HepG2 (cell line): Measurements from ENCODE around the gene TMEM131. TPM values are rescaled to one million over a fixed set of nuclear protein-coding genes. Genes with fewer than 3 reads are reported as not detected.

Source experiments
- ATAC-seq: fragments of 200-7000 bp; cut with Tn5 transposase; 3 replicates; pipeline ENCODE4 v1.9.1; 2020; ENCODE audit warnings: mild to moderate bottlenecking, moderate library complexity
- BruUV-seq: library from RNA; stranded (reverse); fragments of 400-500 nt; replicated peaks from 2 replicates; lab custom pipeline; 2021; lab: Mats Ljungman, UMichigan
- CTCF ChIA-PET: fragments of 300-600 bp; formaldehyde crosslinking; extraction: SDS; loops from one replicate; lab custom pipeline; 2021; ENCODE audit warnings: low total read pairs, inconsistent platforms, low intra/inter-chr PET ratio; lab: Yijun Ruan, JAX
- POLR2A ChIA-PET: fragments of 350-600 bp; sonication (Branson Sonifier 250); formaldehyde crosslinking; loops from one replicate; lab custom pipeline; 2020; ENCODE audit warnings: antibody characterized with exemption, inconsistent platforms; lab: Yijun Ruan, JAX
- DNase-seq: peaks from one replicate; pipeline ENCODE4 v3.0.0-alpha.2; 2015; ENCODE audit warnings: low spot score
- FAIRE-seq: peaks from 3 replicates; lab custom pipeline; 2011; peaks lifted over from hg19 to GRCh38; lab: Jason Lieb, UNC
- H2AFZ ChIP-seq: one replicate; pipeline ENCODE4 v1.6.1; 2011; ENCODE audit warnings: low read length, inconsistent platforms
- H3K27ac ChIP-seq: fragments of 300-600 bp; 3 replicates; pipeline ENCODE4 v1.8.0; 2011; ENCODE audit warnings: mixed run types, mild to moderate bottlenecking, mixed read lengths, low read length, inconsistent platforms; ENCODE audit not compliant: insufficient read depth; ENCODE audit errors: extremely low read length
- H3K27me3 ChIP-seq, 2 experiments: fragments of 200-600 bp in 1 of 2; 2 replicates in 1 of 2; 3 replicates in 1 of 2; pipeline versions ENCODE4 v1.6.0 to v1.8.0; 2011; ENCODE audit warnings: low read length in 2 of 2, mild to moderate bottlenecking in 2 of 2, moderate library complexity in 2 of 2, inconsistent platforms in 1 of 2; ENCODE audit not compliant: insufficient read depth in 2 of 2, control insufficient read depth in 1 of 2
- H3K36me3 ChIP-seq, 2 experiments: fragments of 200-600 bp in 1 of 2; replicated peaks in 1 of 2; 2 replicates in 1 of 2; 3 replicates in 1 of 2; pipeline versions ENCODE4 v1.5.1 to v1.8.0; 2011; ENCODE audit warnings: low read length in 2 of 2, inconsistent platforms in 1 of 2; ENCODE audit not compliant: insufficient read depth in 2 of 2, control insufficient read depth in 1 of 2
- H3K4me1 ChIP-seq: 2 replicates; pipeline ENCODE4 v1.5.1; 2012; ENCODE audit warnings: low read length, inconsistent platforms; ENCODE audit not compliant: insufficient read depth
- H3K4me2 ChIP-seq: 2 replicates; pipeline ENCODE4 v1.6.0; 2011; ENCODE audit warnings: low read depth, low read length, inconsistent platforms
- H3K4me3 ChIP-seq, 3 experiments: fragments of 200-600 bp in 1 of 3; sonication (generic), shearing (Covaris generic) in 1 of 3; replicated peaks in 1 of 3; 2 replicates each; pipeline ENCODE4 v1.5.1; 2011 to 2016; ENCODE audit warnings: low read length in 3 of 3, inconsistent platforms in 2 of 3, low read depth in 2 of 3, mild to moderate bottlenecking in 2 of 3, control low read depth in 1 of 3, mixed read lengths in 1 of 3; ENCODE audit not compliant: insufficient read depth in 1 of 3
- H3K79me2 ChIP-seq: one replicate; pipeline ENCODE4 v1.6.1; 2011; ENCODE audit warnings: low read length, inconsistent platforms; ENCODE audit not compliant: insufficient read depth
- H3K9ac ChIP-seq: 2 replicates; pipeline ENCODE4 v1.6.0; 2011; ENCODE audit warnings: mild to moderate bottlenecking, low read depth, low read length, inconsistent platforms; ENCODE audit not compliant: insufficient read depth
- H3K9me3 ChIP-seq: 2 replicates; pipeline ENCODE4 v1.5.1; 2012; ENCODE audit warnings: mild to moderate bottlenecking, low read length
- H4K20me1 ChIP-seq: 2 replicates; pipeline ENCODE4 v1.6.0; 2011; ENCODE audit warnings: inconsistent platforms, mild to moderate bottlenecking, low read length, moderate library complexity; ENCODE audit not compliant: insufficient read depth
- AHR ChIP-seq: IDR thresholded peaks from 2 replicates; pipeline ENCODE4 v1.6.1; 2018; ENCODE audit warnings: missing genetic modification reagents, missing compliant biosample characterization
- HES4 ChIP-seq: sonication (generic); formaldehyde crosslinking; IDR thresholded peaks from 2 replicates; pipeline ENCODE4 v1.9.0; 2021; ENCODE audit warnings: mild to moderate bottlenecking, missing genetic modification reagents, borderline replicate concordance
- MBD4 ChIP-seq: IDR thresholded peaks from 2 replicates; pipeline ENCODE4 v1.6.1; 2012; ENCODE audit warnings: low read length, inconsistent platforms, borderline replicate concordance
- MEIS1 ChIP-seq: sonication (generic); formaldehyde crosslinking; IDR thresholded peaks from 2 replicates; pipeline ENCODE4 v1.9.0; 2021; ENCODE audit warnings: mild to moderate bottlenecking, missing genetic modification reagents, moderate library complexity, borderline replicate concordance
- PHF8 ChIP-seq: sonication (generic); formaldehyde crosslinking; IDR thresholded peaks from 2 replicates; pipeline ENCODE4 v1.5.0; 2020; ENCODE audit warnings: missing genetic modification reagents
- PLRG1 ChIP-seq: fragments of 450-650 bp; conservative IDR thresholded peaks from 2 replicates; pipeline ENCODE4 v1.6.1; 2016
- POLR2AphosphoS5 ChIP-seq: IDR thresholded peaks from 2 replicates; pipeline ENCODE4 v1.6.1; 2012; ENCODE audit warnings: low read depth, low read length
- TCF7 ChIP-seq: sonication (generic); IDR thresholded peaks from 2 replicates; pipeline ENCODE4 v1.6.1; 2016; ENCODE audit warnings: antibody characterized with exemption, low read depth
- U2AF2 ChIP-seq: fragments of 200-400 bp; formaldehyde crosslinking; IDR thresholded peaks from 2 replicates; pipeline ENCODE4 v1.6.1; 2017; ENCODE audit warnings: low read depth, mild to moderate bottlenecking, low read length
- ZFP37 ChIP-seq: sonication (generic); formaldehyde crosslinking; IDR thresholded peaks from 2 replicates; pipeline ENCODE4 v1.4.0; 2020; ENCODE audit warnings: missing genetic modification reagents, borderline replicate concordance
- ZNF7 ChIP-seq: IDR thresholded peaks from 2 replicates; pipeline ENCODE4 v1.6.1; 2016; ENCODE audit warnings: missing biosample characterization, missing genetic modification reagents
- ZNF766 ChIP-seq: sonication (generic); formaldehyde crosslinking; IDR thresholded peaks from 2 replicates; pipeline ENCODE4 v1.5.0; 2020; ENCODE audit warnings: missing genetic modification reagents, borderline replicate concordance
- ZNF775 ChIP-seq: sonication (generic); formaldehyde crosslinking; IDR thresholded peaks from 2 replicates; pipeline ENCODE4 v1.4.0; 2020; ENCODE audit warnings: missing genetic modification reagents, mild to moderate bottlenecking, moderate library complexity, borderline replicate concordance
- WGBS: methylation state at CpG from one replicate; pipeline ENCODE4 v1.1.6; 2017; ENCODE audit warnings: low lambda C conversion rate; 5-methylcytosine and 5-hydroxymethylcytosine counted together
- in situ Hi-C: cut with HindIII; loops from 2 replicates; pipeline ENCODE4 v1.10.0; 2017; ENCODE audit warnings: low pct_unique_long_range_greater_than_20kb; ENCODE audit not compliant: extremely low pct_ligation_motif_present
- intact Hi-C: fragments of 100-400 bp; cut with micrococcal nuclease; formaldehyde crosslinking; loops from one replicate; pipeline ENCODE4 v1.10.0; 2022; ENCODE audit not compliant: unreplicated experiment
- polyA plus RNA-seq, 8 experiments: library from polyadenylated mRNA; depleted of rRNA in 3 of 8; stranded (reverse) in 7 of 8; unstranded in 1 of 8; fragments of >200 nt; fragmentation: Illumina TruSeq in 4 of 8; extraction: Trizol in 4 of 8; gene quantifications; 2 replicates each; pipeline versions ENCODE4 v1.2.1 to v1.2.3, GENCODE V29; 2011 to 2016; ENCODE audit warnings: low read depth in 4 of 8, missing spikeins in 1 of 8, mixed read lengths in 1 of 8; ENCODE audit not compliant: insufficient read depth in 1 of 8
- total RNA-seq, 5 experiments: library from RNA; depleted of rRNA; stranded (reverse); fragments of >200 nt; fragmentation: Illumina TruSeq; extraction: Trizol; gene quantifications; 2 replicates each; pipeline ENCODE4 v1.2.3, GENCODE V29; 2016; ENCODE audit warnings: low read depth in 1 of 5
- TF ChIP-seq, protein P1 (sequence below): conservative IDR thresholded peaks from 2 replicates; pipeline ENCODE4 v1.6.1; 2018; ENCODE audit warnings: missing genetic modification reagents
- TF ChIP-seq, protein P2 (sequence below): sonication (generic); formaldehyde crosslinking; IDR thresholded peaks from 2 replicates; pipeline ENCODE4 v1.9.0; 2022; ENCODE audit warnings: low read depth, missing genetic modification reagents
- TF ChIP-seq, protein P3 (sequence below): IDR thresholded peaks from 2 replicates; pipeline ENCODE4 v1.6.1; 2016; ENCODE audit warnings: mild to moderate bottlenecking, missing biosample characterization, missing genetic modification reagents

Gene TMEM131
- total and polyA plus RNA-seq, 2 of the 13 experiments (the other 11 are each of a cell fraction or from before 2014, with no cell fraction given): 17.9 to 19.5 TPM

DNA sequence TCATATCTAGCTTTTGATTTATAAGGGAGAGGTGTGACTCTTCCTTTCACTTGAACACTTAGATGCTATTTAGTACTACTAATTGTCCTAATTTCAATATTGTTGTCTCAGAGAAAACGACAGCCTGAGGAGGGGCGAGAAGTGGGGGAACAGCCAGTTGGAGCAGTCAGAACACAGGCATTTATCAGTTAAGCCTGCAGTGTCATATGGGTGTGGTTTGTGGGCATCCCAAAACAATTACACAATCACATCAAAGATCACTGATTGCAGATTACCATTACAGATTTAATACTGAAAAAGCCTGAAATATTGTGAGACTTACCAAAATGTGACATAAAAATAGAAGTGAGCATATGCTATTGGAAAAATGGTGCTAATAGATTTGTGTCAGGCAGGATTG is 15.8 kb downstream of the TMEM131 start:
- intact Hi-C loops: no loop called here
- BruUV-seq: no TSS peak
- TF ChIP-seq, protein P1, sequence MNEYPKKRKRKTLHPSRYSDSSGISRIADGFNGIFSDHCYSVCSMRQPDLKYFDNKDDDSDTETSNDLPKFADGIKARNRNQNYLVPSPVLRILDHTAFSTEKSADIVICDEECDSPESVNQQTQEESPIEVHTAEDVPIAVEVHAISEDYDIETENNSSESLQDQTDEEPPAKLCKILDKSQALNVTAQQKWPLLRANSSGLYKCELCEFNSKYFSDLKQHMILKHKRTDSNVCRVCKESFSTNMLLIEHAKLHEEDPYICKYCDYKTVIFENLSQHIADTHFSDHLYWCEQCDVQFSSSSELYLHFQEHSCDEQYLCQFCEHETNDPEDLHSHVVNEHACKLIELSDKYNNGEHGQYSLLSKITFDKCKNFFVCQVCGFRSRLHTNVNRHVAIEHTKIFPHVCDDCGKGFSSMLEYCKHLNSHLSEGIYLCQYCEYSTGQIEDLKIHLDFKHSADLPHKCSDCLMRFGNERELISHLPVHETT: no peak
- no peak for TF ChIP-seq POLR2AphosphoS5
- no peak for TF ChIP-seq AHR (CRISPR knock-in tag)
- TF ChIP-seq TCF7: no peak
- no peak for TF ChIP-seq PHF8 (CRISPR knock-in tag)
- no peak for TF ChIP-seq ZNF766 (CRISPR knock-in tag)
- no peak for TF ChIP-seq HES4
- no peak for TF ChIP-seq ZNF7 (CRISPR knock-in tag)
- TF ChIP-seq U2AF2: no peak
- no peak for TF ChIP-seq MBD4
- no peak for TF ChIP-seq ZNF775 (CRISPR knock-in tag)
- TF ChIP-seq, protein P2, sequence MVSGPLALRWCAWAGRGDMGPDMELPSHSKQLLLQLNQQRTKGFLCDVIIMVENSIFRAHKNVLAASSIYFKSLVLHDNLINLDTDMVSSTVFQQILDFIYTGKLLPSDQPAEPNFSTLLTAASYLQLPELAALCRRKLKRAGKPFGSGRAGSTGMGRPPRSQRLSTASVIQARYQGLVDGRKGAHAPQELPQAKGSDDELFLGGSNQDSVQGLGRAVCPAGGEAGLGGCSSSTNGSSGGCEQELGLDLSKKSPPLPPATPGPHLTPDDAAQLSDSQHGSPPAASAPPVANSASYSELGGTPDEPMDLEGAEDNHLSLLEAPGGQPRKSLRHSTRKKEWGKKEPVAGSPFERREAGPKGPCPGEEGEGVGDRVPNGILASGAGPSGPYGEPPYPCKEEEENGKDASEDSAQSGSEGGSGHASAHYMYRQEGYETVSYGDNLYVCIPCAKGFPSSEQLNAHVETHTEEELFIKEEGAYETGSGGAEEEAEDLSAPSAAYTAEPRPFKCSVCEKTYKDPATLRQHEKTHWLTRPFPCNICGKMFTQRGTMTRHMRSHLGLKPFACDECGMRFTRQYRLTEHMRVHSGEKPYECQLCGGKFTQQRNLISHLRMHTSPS: no peak
- no peak for TF ChIP-seq MEIS1 (CRISPR knock-in tag)
- TF ChIP-seq, protein P3, sequence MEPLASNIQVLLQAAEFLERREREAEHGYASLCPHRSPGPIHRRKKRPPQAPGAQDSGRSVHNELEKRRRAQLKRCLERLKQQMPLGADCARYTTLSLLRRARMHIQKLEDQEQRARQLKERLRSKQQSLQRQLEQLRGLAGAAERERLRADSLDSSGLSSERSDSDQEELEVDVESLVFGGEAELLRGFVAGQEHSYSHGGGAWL: no peak
- TF ChIP-seq ZFP37 (CRISPR knock-in tag): no peak
- no peak for TF ChIP-seq PLRG1
- TF ChIP-seq, all 625 proteins: peak for 0
- no peak overlapping the region for H2AFZ ChIP-seq
- peaks cover 13% of the 10 kb centered on the region for H3K9me3 ChIP-seq
- ATAC-seq (no peak), DNase-seq (no peak), FAIRE-seq (no peak)
- H3K4me2 ChIP-seq: no peak overlapping the region
- peaks cover 0 to 4% of the 10 kb centered on the region in 2 experiments; a peak in 4 of 5 replicates for H3K36me3 ChIP-seq
- H3K27me3 ChIP-seq: no peaks in the 10 kb centered on the region
- no peak overlapping the region for H3K9ac ChIP-seq
- no peaks in the 10 kb centered on the region for H3K4me1 ChIP-seq
- in situ Hi-C loops: no loop called here
- H3K79me2 ChIP-seq: peaks cover 90% of the 10 kb centered on the region
- no peaks in the 10 kb centered on the region for H4K20me1 ChIP-seq
- POLR2A ChIA-PET: no interaction called here
- CTCF ChIA-PET: no interaction called here
- H3K4me3 ChIP-seq: no peak overlapping the region
- 99% methylated on average over 2 of the region's 2 CpGs for WGBS
- no peak overlapping the region for H3K27ac ChIP-seq
